HFFc6 (cell line): ENCODE data around the gene SEPTIN10. TPM values are rescaled to one million over a fixed set of nuclear protein-coding genes. Genes with fewer than 3 reads are reported as not detected.

Experiments
- DNase-seq: peaks from one replicate; pipeline ENCODE4 v3.0.0-alpha.2; 2018
- H3K27ac Mint-ChIP-seq: 2 replicates; pipeline ENCODE4 v1.8.0; 2020; ENCODE audit warnings: mild to moderate bottlenecking, mixed read lengths
- H3K27me3 Mint-ChIP-seq: 2 replicates; pipeline ENCODE4 v1.8.0; 2021; ENCODE audit warnings: mild to moderate bottlenecking, moderate library complexity, mixed read lengths; ENCODE audit not compliant: insufficient read depth
- H3K36me3 Mint-ChIP-seq: 2 replicates; pipeline ENCODE4 v1.8.0; 2021; ENCODE audit warnings: low read depth, mixed read lengths
- H3K4me1 Mint-ChIP-seq: 2 replicates; pipeline ENCODE4 v1.8.0; 2020; ENCODE audit warnings: low read depth, mixed read lengths
- H3K4me3 Mint-ChIP-seq: 2 replicates; pipeline ENCODE4 v1.8.0; 2020; ENCODE audit warnings: mild to moderate bottlenecking, moderate library complexity, mixed read lengths
- H3K9me3 Mint-ChIP-seq: 2 replicates; pipeline ENCODE4 v1.8.0; 2020; ENCODE audit warnings: mild to moderate bottlenecking, mixed read lengths
- total RNA-seq, 6 experiments: library from RNA; stranded (reverse); fragmentation: NEBNext Ultra II Directional; extraction: Animal tissue kit (Norgen Biotek cat#: 25700); gene quantifications; 2 replicates in 1 of 6; 3 replicates in 5 of 6; pipeline ENCODE4 v1.2.3, GENCODE V29; 2021
- TF ChIP-seq, protein P1 (sequence below): fragments of 200-600 bp; sonication (generic); IDR thresholded peaks from 2 replicates; pipeline ENCODE4 v1.5.0; 2021; ENCODE audit warnings: antibody characterized with exemption, mild to moderate bottlenecking

Gene SEPTIN10
- total RNA-seq, 6 experiments from 2014 or later: 102 to 127 (median 114) TPM

- peaks cover 30% of the 10 kb centered on the region for H3K36me3 Mint-ChIP-seq
- H3K4me1 Mint-ChIP-seq: peaks cover 73% of the 10 kb centered on the region
- no peaks in the 10 kb centered on the region; the same call in 1 of the 2 replicates for H3K27me3 Mint-ChIP-seq
Measured at GRCh38 chr2:109563288-109563687, 50.5 kb downstream of the SEPTIN10 start.

DNA sequence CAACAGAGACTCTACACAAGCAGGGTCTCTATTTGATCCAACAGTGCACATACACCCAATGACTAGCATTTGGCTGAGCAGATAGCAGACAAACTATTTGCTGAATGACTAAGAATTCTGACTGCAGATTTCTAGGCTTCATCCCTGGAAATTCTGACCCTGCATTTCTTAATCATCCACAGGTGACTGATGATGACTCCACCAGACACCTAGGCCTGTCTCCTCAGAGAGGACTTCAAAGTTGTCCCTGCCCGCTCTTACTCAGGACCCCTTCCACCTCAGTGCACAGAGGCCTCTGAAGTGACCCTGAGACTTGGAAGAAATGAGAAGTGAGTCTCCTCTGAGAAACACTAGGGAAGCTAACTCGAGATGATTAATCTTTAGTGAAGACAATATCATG, 51.3 kb downstream of the SEPTIN10 start:
- TF ChIP-seq, protein P1, sequence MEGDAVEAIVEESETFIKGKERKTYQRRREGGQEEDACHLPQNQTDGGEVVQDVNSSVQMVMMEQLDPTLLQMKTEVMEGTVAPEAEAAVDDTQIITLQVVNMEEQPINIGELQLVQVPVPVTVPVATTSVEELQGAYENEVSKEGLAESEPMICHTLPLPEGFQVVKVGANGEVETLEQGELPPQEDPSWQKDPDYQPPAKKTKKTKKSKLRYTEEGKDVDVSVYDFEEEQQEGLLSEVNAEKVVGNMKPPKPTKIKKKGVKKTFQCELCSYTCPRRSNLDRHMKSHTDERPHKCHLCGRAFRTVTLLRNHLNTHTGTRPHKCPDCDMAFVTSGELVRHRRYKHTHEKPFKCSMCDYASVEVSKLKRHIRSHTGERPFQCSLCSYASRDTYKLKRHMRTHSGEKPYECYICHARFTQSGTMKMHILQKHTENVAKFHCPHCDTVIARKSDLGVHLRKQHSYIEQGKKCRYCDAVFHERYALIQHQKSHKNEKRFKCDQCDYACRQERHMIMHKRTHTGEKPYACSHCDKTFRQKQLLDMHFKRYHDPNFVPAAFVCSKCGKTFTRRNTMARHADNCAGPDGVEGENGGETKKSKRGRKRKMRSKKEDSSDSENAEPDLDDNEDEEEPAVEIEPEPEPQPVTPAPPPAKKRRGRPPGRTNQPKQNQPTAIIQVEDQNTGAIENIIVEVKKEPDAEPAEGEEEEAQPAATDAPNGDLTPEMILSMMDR: no peak
- DNase-seq: peak; percentile 47
- H3K4me3 Mint-ChIP-seq: peak overlapping the region; percentile 44
- H3K27ac Mint-ChIP-seq: peak overlapping the region; percentile 88
- no peaks in the 10 kb centered on the region for H3K27me3 Mint-ChIP-seq
- no peaks in the 10 kb centered on the region for H3K9me3 Mint-ChIP-seq
- peaks cover 31% of the 10 kb centered on the region for H3K36me3 Mint-ChIP-seq
- H3K4me1 Mint-ChIP-seq: peaks cover 82% of the 10 kb centered on the region

More at GRCh38 chr2:109563288-109563687, 50.5 kb downstream of the SEPTIN10 start:
- DNase-seq: peak; percentile 34
- Mint-ChIP-seq H3K9me3 (no peaks in the 10 kb centered on the region), H3K27ac (peak overlapping the region; percentile 88), H3K4me3 (no peak overlapping the region; the same call in 1 of the 2 replicates)
- TF ChIP-seq, protein P1: no peak

DNA sequence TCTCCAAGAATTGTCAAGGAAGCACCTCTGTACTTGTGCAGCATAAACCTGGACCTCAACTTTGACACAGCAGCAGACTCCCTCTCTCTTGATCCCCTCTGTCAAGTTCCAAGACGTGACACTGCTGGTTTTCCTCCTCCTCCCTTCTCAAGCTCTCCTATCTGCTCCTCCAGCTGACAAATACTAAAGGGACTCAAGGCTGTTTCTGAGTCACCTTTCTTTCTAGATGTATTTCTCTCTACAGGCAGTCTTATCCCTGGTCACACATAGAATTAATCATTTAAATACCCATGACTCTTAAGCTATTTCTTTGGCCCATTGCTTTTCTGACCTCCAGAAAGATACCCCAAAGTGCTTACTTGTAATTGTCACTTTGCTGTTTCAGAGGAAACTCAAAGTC, 53.5 kb downstream of the SEPTIN10 start:
- TF ChIP-seq, protein P1: no peak
- H3K27me3 Mint-ChIP-seq: no peaks in the 10 kb centered on the region
- H3K4me3 Mint-ChIP-seq: peak overlapping the region; percentile 60
- H3K4me1 Mint-ChIP-seq: peaks cover 95% of the 10 kb centered on the region
- no peaks in the 10 kb centered on the region for H3K9me3 Mint-ChIP-seq
- DNase-seq: peak; percentile 73
- peak overlapping the region; percentile 79 for H3K27ac Mint-ChIP-seq
- peaks cover 35% of the 10 kb centered on the region for H3K36me3 Mint-ChIP-seq

GRCh38 chr2:109558076-109558882, 55.5 kb downstream of the SEPTIN10 start:
- peak; percentile 89 for DNase-seq
- peaks cover 89% of the 10 kb centered on the region for H3K4me1 Mint-ChIP-seq
- peak overlapping the region; percentile 31; the same call in 1 of the 2 replicates for H3K4me3 Mint-ChIP-seq
- no peaks in the 10 kb centered on the region for H3K27me3 Mint-ChIP-seq
- peak overlapping the region; percentile 86 for H3K27ac Mint-ChIP-seq
- TF ChIP-seq, protein P1: no peak
- H3K36me3 Mint-ChIP-seq: peaks cover 31% of the 10 kb centered on the region
- no peaks in the 10 kb centered on the region for H3K9me3 Mint-ChIP-seq

- TF ChIP-seq, protein P1: no peak
- no peak for DNase-seq
- H3K36me3 Mint-ChIP-seq: peaks cover 33% of the 10 kb centered on the region
Measured at GRCh38 chr2:109557309-109557708, 56.5 kb downstream of the SEPTIN10 start.

More at GRCh38 chr2:109557309-109557708, 56.5 kb downstream of the SEPTIN10 start:
- H3K27me3 Mint-ChIP-seq: no peaks in the 10 kb centered on the region
- H3K4me1 Mint-ChIP-seq: peaks cover 79% of the 10 kb centered on the region
- H3K27ac Mint-ChIP-seq: peak overlapping the region; percentile 86; the same call in 1 of the 2 replicates
- no peaks in the 10 kb centered on the region for H3K9me3 Mint-ChIP-seq
- H3K4me3 Mint-ChIP-seq: no peak overlapping the region
